ENCODE results near the gene ACTR1B.
"Not testable (repeated sequence)": the region's sequence is repeated elsewhere in the genome, so short reads cannot be mapped to it uniquely, and the experiment has no call there.

The ACTR1B gene

DNA sequence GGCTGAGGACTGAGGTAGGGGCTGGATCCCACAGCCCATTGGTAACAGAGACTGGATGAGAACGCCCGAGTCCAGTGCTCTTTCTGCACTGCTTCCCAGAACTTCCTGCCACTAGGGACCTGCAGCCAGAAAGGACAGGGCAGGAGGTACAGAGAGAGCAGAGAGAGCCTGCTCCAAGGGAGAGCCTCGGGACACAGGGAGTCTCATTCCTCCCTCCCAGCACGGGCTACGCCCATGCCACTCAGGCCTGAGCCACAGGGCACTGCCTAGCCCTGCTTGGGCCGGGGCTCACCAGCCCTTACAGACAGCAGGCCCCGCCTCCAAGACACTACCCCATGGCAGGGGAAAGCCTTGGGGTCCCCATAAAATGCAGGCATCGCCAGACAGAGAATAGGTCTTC, 48.1 kb downstream of the ACTR1B start:
- DNase-seq (ENCODE audit: low spot score) = not testable (repeated sequence)

DNA sequence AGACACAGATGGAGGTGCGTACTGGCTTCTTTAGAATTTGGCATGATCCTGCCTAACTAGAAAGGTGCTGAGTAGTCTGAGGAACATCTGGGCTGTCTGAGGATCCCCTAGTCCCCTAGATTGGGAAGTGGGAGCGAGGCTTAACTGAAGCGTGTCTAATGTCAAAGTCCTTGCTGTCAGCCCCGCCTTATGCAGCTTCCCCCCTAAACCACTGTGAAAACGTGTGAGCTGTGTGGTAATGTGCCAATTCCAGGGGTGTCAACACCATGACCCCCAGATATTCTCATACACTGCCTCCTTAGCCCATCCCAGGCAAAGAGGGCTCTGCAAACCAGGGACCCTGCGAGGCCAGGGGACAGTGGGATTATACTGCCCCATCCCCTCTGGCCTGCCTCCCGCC, 51.9 kb downstream of the ACTR1B start:
- DNase-seq (ENCODE audit: low spot score) = not testable (repeated sequence)

DNA sequence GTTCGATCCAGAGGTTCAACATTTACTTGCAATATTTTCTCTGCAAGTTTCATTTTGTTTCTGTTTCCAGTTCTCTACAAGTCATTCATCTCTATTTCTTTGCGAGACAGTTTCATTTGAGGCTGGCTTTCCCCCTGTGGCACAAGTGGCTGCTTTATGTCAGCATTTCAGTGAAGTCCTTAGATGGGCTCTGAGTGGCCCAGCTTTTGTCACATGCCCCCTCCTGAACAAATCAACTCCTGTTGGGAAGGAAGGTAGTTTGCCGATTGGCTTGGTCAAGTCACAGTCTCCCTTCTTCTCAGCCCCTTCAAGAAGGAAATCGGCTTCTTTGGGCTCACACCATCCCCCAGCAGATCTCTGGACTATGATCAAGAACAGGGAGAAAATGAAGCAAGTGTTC, 55.1 kb downstream of the ACTR1B start:
- not testable (repeated sequence) for DNase-seq (ENCODE audit: low spot score)
